ENCODE results near the gene GABRG3. TPM values are rescaled to one million over a fixed set of nuclear protein-coding genes. Genes with fewer than 3 reads are reported as not detected.

GABRG3 gene
- total and polyA plus RNA-seq, 9 of the 15 experiments (the other 6 are each of a cell fraction or from before 2014, with no cell fraction given) = 4.0 to 15.1 (median 11.2) TPM

DNA sequence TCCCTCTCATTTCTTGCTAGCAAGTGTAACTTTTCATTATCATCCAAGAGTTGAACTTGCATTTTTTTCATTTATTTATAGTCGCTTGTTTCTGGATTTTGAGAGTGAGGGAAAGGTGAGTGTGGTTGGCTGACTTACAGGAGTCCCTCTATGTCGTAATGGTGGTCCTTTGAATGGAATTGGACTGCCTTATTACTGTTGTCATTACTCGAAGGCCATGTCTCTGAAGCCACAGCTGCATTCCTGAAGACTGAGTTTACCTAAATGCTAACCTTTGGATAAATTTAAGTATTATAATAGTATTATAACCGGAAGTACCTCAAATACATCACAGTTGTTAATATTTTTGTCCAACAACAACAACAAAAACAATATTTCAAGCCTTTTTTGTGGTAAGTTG is 488.9 kb downstream of the GABRG3 start (continued):
- TF ChIP-seq FOXM1 (IDR thresholded peaks at IDR 0.05; ENCODE audit: low read depth) (no peak), FOXM1 (CRISPR knock-in tag; IDR thresholded peaks at IDR 0.05; ENCODE audit: low read depth) (no peak), ARID1B (IDR thresholded peaks at IDR 0.05) (no peak), HDAC2 (IDR thresholded peaks at IDR 0.05) (no peak)
- TF ChIP-seq, protein P1, sequence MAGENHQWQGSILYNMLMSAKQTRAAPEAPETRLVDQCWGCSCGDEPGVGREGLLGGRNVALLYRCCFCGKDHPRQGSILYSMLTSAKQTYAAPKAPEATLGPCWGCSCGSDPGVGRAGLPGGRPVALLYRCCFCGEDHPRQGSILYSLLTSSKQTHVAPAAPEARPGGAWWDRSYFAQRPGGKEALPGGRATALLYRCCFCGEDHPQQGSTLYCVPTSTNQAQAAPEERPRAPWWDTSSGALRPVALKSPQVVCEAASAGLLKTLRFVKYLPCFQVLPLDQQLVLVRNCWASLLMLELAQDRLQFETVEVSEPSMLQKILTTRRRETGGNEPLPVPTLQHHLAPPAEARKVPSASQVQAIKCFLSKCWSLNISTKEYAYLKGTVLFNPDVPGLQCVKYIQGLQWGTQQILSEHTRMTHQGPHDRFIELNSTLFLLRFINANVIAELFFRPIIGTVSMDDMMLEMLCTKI (IDR thresholded peaks at IDR 0.05; ENCODE audit: partially characterized antibody) = no peak
- TF ChIP-seq, protein P2, sequence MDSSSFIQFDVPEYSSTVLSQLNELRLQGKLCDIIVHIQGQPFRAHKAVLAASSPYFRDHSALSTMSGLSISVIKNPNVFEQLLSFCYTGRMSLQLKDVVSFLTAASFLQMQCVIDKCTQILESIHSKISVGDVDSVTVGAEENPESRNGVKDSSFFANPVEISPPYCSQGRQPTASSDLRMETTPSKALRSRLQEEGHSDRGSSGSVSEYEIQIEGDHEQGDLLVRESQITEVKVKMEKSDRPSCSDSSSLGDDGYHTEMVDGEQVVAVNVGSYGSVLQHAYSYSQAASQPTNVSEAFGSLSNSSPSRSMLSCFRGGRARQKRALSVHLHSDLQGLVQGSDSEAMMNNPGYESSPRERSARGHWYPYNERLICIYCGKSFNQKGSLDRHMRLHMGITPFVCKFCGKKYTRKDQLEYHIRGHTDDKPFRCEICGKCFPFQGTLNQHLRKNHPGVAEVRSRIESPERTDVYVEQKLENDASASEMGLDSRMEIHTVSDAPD (CRISPR knock-in tag; IDR thresholded peaks at IDR 0.05) = no peak

DNA sequence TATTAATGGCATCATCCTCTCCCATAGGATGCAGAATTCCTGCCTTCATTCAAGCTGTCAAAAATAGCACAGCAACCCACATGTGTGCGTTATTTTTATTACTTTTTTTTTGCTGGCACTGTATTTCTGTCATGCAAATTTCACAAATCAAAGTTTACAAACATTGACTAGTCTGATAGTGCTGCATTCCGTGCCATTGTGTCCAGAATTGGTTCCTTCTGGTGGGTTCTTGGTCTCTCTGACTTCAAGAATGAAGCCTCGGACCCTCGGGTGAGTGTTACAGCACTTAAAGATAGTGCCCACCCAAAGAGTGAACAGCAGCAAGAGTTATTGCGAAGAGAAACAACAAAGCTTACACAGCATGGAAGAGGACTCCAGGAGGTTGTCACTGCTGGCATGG is 490.2 kb downstream of the GABRG3 start:
- ChIA-PET CTCF (ENCODE audit: low intra/inter-chr PET ratio) (no interaction called here), POLR2A (no interaction called here)
- ATAC-seq (no peak), DNase-seq (ENCODE audit: extremely low read depth in 1 of 4, low spot score in 3 of 4) (no peak), FAIRE-seq (no peak)
- Histone ChIP-seq H3K4me1 (replicated peaks in 1 of 2; ENCODE audit: control insufficient read depth in 2 of 2, insufficient read depth in 2 of 2, low read length in 2 of 2) (no peaks in the 10 kb centered on the region; a peak in 2 of 5 replicates), H3K9me1 (ENCODE audit: control insufficient read depth, insufficient read depth, low read length) (no peaks in the 10 kb centered on the region), H3K9ac (ENCODE audit: insufficient read depth in 1 of 2, low read depth in 2 of 2, low read length in 2 of 2) (no peak overlapping the region), H3K79me2 (ENCODE audit: control insufficient read depth, insufficient read depth, low read length) (no peaks in the 10 kb centered on the region), H3K27ac (ENCODE audit: extremely low read depth, low read depth, low read length) (no peak overlapping the region), H3K4me3 (no peak overlapping the region), H3K4me2 (ENCODE audit: insufficient read depth, low read length) (no peak overlapping the region), H4K20me1 (replicated peaks; ENCODE audit: control insufficient read depth, insufficient read depth, low read length) (0 out of 2 replicates have a peak, but pooled peaks cover 4% of the 10 kb centered on the region), H3K9me3 (replicated peaks; ENCODE audit: control insufficient read depth, insufficient read depth, low read depth, low read length) (no peaks in the 10 kb centered on the region), H2AFZ (ENCODE audit: low read depth, low read length) (no peak overlapping the region), H3K36me3 (ENCODE audit: control insufficient read depth, insufficient read depth, low read length) (no peaks in the 10 kb centered on the region), H3K27me3 (ENCODE audit: control insufficient read depth in 2 of 2, insufficient read depth in 2 of 2, low read length in 2 of 2) (no peaks in the 10 kb centered on the region)
- in situ Hi-C loops (cut with MboI) (no loop called here), intact Hi-C loops (cut with micrococcal nuclease) (no loop called here)
- TF ChIP-seq PTBP1 (IDR thresholded peaks at IDR 0.05; ENCODE audit: low read depth, low read length) = no peak
- no TSS peak for BruUV-seq (replicated peaks)
- WGBS (ENCODE audit: insufficient coverage, low coverage, missing lambda C conversion rate) = 54% methylated on average over 5 of the region's 5 CpGs

Measured in K562 (cell line).